ENCODE data around the gene KLF9. TPM values are rescaled to one million over a fixed set of nuclear protein-coding genes. Genes with fewer than 3 reads are reported as not detected.

KLF9 gene
- total RNA-seq, 1 experiment from 2014 or later = 0.26 TPM

- Mint-ChIP-seq H3K4me3 (no peak overlapping the region), H3K36me3 (ENCODE audit: insufficient read depth in 1 of 3, low read depth in 3 of 3) (no peaks in the 10 kb centered on the region), H3K27ac (no peak overlapping the region), H3K4me1 (no peaks in the 10 kb centered on the region), H3K27me3 (ENCODE audit: low read depth) (peaks cover 17% of the 10 kb centered on the region), H3K9me3 (no peaks in the 10 kb centered on the region)
- H2AFZ ChIP-seq (ENCODE audit: low read length) = no peak overlapping the region
- H4K20me1 ChIP-seq (ENCODE audit: control insufficient read depth, insufficient read depth, insufficient read length) = no peaks in the 10 kb centered on the region
- DNase-seq = no peak
- H3K4ac ChIP-seq (ENCODE audit: low read depth, low read length) = no peak overlapping the region
- no peaks in the 10 kb centered on the region for H3K23me2 ChIP-seq (ENCODE audit: insufficient read length, low read depth, low read length, poor library complexity, severe bottlenecking)
- no peak overlapping the region for H4K8ac ChIP-seq (replicated peaks; ENCODE audit: insufficient read length, low read depth, low read length)
- no peak overlapping the region for H2BK12ac ChIP-seq (ENCODE audit: insufficient read length, low read depth, low read length)
- no peak overlapping the region for H3K9ac ChIP-seq (ENCODE audit: extremely low read depth, insufficient read length, low read length)
- H3K14ac ChIP-seq (ENCODE audit: insufficient read depth, low read length) = no peak overlapping the region
- H3K4me1 ChIP-seq (ENCODE audit: insufficient read depth, low read length) = no peaks in the 10 kb centered on the region
- no peak overlapping the region for H3K27ac ChIP-seq (ENCODE audit: insufficient read length, low read depth, low read length)
- H3K4me2 ChIP-seq (ENCODE audit: insufficient read depth, insufficient read length, low read length) = no peak overlapping the region
- H4K91ac ChIP-seq (ENCODE audit: insufficient read length, low read depth, low read length) = no peak overlapping the region
- no peaks in the 10 kb centered on the region for H3K79me1 ChIP-seq (ENCODE audit: insufficient read depth, low read depth, low read length, poor library complexity, severe bottlenecking)
- no peak overlapping the region for H3T11ph ChIP-seq (ENCODE audit: low read length)
- H3K9me3 ChIP-seq (ENCODE audit: control insufficient read depth, low read depth, low read length) = no peaks in the 10 kb centered on the region
- H4K5ac ChIP-seq (ENCODE audit: insufficient read length, low read depth, low read length) = no peak overlapping the region
- TF ChIP-seq CTCF (conservative IDR thresholded peaks at IDR 0.05) = no peak
- no peak overlapping the region for H3K23ac ChIP-seq (ENCODE audit: insufficient read length, low read depth, low read length)
- no peak overlapping the region for H2BK5ac ChIP-seq (ENCODE audit: insufficient read length, low read length)
- H3K27me3 ChIP-seq (ENCODE audit: insufficient read depth, low read length) = no peaks in the 10 kb centered on the region
- H2BK120ac ChIP-seq (ENCODE audit: low read depth, low read length, poor library complexity, severe bottlenecking) = no peak overlapping the region
- H2BK20ac ChIP-seq (ENCODE audit: low read depth, low read length, poor library complexity, severe bottlenecking) = no peak overlapping the region
- H3K18ac ChIP-seq (ENCODE audit: insufficient read length, low read depth, low read length) = no peak overlapping the region
- no peak overlapping the region for H3K56ac ChIP-seq (ENCODE audit: insufficient read length, low read depth, low read length)
- H2BK15ac ChIP-seq (ENCODE audit: low read depth, low read length) = no peak overlapping the region
- no peaks in the 10 kb centered on the region for H3K79me2 ChIP-seq (ENCODE audit: insufficient read depth, low read length)
- no peak overlapping the region for H2AK5ac ChIP-seq (ENCODE audit: insufficient read length, low read length)
Measured at GRCh38 chr9:70399141-70399540, 15.3 kb downstream of the KLF9 start.

Measured in H9 (cell line).